ENCODE measurements around the gene NPL. TPM values are rescaled to one million over a fixed set of nuclear protein-coding genes. Genes with fewer than 3 reads are reported as not detected.

Gene NPL
- total RNA-seq, 2 donors from 2014 or later, result 9.4 to 15.4 TPM

GRCh38 chr1:182803846-182804245 is 14.3 kb downstream of the NPL start:
- no peak for DNase-seq

DNA sequence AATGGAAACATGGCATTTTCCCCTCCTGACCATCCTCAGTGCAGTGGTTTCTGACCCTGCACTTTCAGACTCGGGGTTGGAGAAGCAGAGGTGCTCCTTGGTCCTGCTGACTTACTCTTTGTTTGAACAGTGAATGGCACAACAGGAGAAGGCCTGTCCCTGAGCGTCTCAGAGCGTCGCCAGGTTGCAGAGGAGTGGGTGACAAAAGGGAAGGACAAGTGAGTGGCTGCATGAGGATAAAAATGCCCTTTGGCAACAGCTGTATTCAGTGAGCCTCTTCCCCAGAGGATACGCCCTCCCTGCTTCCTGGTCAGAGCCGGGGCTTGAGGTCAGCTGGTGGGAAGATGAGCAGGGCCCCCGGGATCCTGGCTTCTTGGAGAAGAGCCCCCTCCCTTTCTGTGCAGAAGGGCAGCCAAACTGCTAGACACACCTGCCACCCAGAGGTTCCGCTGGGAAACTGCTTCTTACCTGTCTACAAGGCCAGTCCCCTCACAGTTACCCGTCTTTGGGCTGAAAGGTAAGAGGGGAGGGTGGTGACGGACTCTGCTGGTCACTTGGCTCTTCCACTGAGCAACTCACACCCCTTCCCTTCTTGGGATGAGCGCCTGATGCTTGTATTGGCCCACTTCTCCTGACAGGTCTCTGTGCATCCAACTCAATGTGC is 16.6 kb downstream of the NPL start:
- intact Hi-C loops (cut with DNase I, micrococcal nuclease), result no loop called here
- no peak for ATAC-seq
- no peak for DNase-seq

More at GRCh38 chr1:182803846-182804245, 14.3 kb downstream of the NPL start:
- intact Hi-C loops (cut with DNase I, micrococcal nuclease), result no loop called here
- ATAC-seq, result no peak

DNA sequence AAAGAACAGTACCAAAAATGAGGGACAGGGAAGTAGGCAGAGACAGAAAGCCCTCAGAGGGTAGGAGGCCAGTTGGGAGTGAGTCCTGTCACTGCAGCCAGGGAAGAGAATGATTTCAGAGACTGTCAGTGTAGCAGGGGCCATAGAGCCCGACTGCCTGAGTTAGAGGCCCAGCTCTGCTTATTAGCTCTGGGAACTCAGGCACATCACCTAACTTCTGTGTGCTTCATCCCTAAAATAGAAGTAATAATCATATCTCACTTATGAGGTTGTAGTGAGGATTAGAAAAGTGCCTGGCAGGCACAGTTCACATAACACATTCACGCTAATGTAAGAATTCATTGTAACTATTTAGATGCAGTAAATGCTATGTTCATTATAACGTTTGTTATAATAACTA is 18.3 kb downstream of the NPL start:
- intact Hi-C loops (cut with DNase I, micrococcal nuclease), result no loop called here
- DNase-seq (no peak), ATAC-seq (no peak)

GRCh38 chr1:182809414-182809957 is 19.9 kb downstream of the NPL start:
- ATAC-seq, result no peak
- intact Hi-C loops (cut with DNase I, micrococcal nuclease), result no loop called here
- no peak for DNase-seq

DNA sequence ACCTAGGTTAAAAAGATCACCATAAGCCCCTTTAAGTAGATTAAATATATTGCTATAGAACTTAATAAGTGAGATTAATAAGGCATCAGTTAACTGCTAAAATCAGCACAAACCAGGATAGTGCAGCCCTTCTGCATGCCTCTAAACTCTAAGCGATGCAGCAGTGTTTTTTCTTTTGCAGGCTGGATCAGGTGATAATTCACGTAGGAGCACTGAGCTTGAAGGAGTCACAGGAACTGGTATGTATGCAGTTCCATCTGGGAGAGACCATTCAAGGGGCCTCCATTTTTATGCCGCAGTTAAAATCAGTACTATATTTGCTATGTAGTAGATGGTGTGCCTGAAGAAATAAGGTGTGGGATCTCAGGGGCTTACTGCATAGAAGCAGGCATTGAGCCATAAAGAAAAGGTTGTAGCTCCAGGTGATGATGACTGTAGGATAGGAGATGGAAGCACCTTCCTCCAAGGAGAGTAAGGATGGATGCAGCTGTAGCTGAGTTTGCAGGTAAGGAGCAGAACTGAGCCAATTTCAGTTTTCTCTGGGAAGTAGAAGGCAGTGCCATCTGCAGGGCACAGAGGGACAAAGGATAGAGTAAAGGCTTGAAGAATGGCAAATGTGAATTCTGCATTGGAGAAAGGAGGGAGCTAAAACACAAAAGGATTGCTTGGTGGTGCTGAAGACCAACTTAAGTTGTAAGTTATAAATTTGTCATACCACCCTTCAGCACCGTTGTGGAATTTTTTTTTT is 22.6 kb downstream of the NPL start:
- DNase-seq (no peak), ATAC-seq (no peak)
- intact Hi-C loops (cut with DNase I, micrococcal nuclease), result no loop called here

DNA sequence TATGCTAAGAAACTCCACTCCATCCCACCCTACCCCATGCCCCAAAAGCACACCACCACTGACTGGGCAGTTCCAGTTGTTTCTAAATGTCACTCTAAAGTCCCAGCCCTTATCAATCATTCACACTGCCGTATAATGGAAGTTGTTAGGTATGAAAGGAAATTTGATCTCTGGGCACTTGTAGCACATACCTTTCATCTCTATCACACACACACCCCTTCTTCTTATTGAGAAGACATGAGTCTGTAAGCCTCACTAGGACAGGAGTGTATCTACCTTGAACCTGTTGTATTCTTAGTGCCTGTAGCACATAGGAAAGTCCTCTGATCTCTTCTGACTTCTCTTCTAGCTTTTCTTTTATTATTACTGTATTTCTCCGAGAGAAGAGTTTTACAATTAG is 27.3 kb downstream of the NPL start:
- no peak for DNase-seq
- ATAC-seq, result no peak
- intact Hi-C loops (cut with DNase I, micrococcal nuclease), result no loop called here

GRCh38 chr1:182817802-182818201 is 28.2 kb downstream of the NPL start:
- DNase-seq (no peak), ATAC-seq (no peak)
- intact Hi-C loops (cut with DNase I, micrococcal nuclease), result no loop called here

- DNase-seq (no peak), ATAC-seq (peak; percentile 50)
- intact Hi-C loops (cut with DNase I, micrococcal nuclease), result no loop called here
Measured at GRCh38 chr1:182823220-182823619, 33.6 kb downstream of the NPL start.

GRCh38 chr1:182826892-182827291 is 37.3 kb downstream of the NPL start:
- DNase-seq, result no peak
- no peak for ATAC-seq
- intact Hi-C loops (cut with DNase I, micrococcal nuclease), result no loop called here

DNA sequence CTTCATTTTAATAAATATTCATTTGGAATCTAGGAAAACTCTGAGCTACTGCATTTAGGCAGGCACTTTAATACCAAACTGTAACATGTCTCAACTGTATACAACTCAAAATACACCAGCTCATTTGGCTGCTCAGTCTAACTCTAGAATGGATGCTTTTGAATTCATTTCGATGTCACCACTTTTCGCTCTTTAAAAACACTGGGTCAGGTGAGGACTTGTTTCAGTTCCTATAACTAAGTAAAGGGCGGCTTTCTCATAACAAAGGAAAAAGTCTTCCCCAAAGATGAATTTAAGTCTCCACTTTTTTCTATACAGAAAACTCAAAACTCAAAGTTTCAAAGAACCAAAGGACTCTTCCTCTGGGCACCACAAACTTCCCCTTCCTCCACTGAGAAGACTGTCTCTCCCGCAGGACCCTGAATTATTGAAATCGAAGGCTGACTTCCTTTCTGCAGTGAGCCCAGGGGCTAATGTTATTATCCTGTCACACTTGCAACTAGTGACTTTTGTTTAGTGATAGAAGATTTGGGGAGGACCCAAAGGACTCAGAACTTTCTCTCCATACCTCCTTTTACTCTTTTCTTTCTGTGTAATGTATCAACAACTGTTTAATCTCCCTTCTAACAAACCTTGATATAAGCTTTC is 39.8 kb downstream of the NPL start:
- intact Hi-C loops (cut with DNase I, micrococcal nuclease), result no loop called here
- no peak for ATAC-seq
- DNase-seq, result no peak

- intact Hi-C loops (cut with DNase I, micrococcal nuclease), result no loop called here
- no peak for DNase-seq
- ATAC-seq, result no peak
Measured at GRCh38 chr1:182833271-182833670, 43.7 kb downstream of the NPL start.

- no peak for DNase-seq
- ATAC-seq, result no peak
- intact Hi-C loops (cut with DNase I, micrococcal nuclease), result no loop called here
Measured at GRCh38 chr1:182834326-182834725, 44.8 kb downstream of the NPL start.

- intact Hi-C loops (cut with DNase I, micrococcal nuclease), result no loop called here
- ATAC-seq (no peak), DNase-seq (no peak)
Measured at GRCh38 chr1:182835806-182836205, 46.2 kb downstream of the NPL start.

DNA sequence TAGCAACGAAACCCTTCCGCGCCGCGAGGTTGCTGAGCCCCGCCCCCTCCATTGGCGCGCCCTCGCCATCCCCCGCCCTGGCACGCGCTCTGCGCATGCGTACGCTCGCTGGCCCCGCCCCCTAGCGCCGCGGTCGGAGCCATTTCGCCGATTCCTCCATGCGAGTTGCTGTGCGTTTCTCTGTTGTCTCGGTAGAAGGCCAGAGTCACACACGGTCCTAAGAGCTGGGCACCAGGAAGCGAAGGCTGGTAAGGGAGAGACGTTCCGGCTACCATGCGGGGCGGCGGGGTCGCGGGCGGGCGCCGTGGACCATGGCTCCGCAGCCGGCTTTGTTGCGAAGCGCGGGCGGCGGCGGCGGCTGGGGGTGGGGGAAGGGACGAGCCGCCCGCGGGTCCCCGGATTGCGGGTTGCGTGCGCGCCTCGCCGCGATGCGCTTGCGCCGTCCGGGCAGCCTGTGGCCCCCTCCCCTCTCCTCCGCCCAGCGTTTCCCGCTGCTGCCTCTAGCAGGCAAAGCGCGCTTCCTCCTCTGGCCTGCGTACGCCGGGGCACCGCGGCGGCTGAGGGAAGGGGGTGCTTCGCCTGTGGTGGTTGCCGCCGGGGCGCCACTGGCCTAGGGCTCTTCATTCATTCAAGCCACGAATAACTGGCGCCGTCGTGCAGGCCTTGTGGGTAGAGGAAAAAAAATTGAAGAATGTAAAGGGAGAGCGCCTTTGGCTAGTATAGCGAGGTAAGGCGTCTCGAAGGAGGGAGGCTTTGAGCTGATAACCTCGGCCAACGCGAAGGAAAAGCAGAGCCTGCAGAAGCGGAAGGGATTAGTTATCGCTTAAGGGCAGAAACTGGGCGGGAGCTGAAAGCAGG is 49.9 kb downstream of the NPL start, which contains the start of gene DHX9:
TSS of gene DHX9 (plus strand) at position 139 of the 858 bp plus-strand sequence. CDS start 3,220 bp downstream, outside the sequence.
- peak; percentile 92 for ATAC-seq
- intact Hi-C loops (cut with DNase I, micrococcal nuclease), result no loop called here

DNA sequence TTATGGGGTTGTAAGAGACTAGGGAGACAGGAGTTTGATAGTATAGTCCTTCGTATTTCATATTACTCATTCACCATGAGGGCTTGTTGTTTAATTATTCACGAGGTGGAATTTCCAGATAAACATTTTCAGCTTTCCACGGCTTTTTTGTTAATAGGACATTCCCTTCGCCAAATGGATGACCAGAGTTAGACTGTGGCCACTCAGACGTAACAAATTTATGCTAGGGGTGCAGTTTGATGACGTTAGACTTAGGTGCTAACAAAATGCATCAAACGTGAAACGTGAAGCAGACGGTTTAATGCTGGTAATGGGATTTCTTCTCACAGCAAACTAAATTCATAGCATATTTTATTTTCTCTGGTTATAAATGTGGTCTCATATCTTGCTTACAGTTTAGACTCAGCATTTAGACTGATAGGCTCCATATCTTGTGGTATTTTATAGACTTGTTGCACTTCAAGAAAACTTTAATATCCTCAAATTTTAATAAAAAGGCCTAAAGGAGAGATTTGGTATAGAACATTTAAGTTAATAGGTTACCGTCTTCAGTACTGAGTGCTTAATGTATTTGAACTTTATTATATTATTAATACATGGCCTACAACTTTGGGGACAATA is 51.9 kb downstream of the NPL start:
- ATAC-seq (no peak), DNase-seq (no peak)
- intact Hi-C loops (cut with DNase I, micrococcal nuclease), result no loop called here

More for the DNA sequence above, 49.9 kb downstream of the NPL start, which contains the start of gene DHX9:
- peak; percentile 91 to 97 for DNase-seq

- intact Hi-C loops (cut with DNase I, micrococcal nuclease), result no loop called here
- ATAC-seq, result no peak
- DNase-seq, result no peak
Measured at GRCh38 chr1:182842265-182842664, 52.7 kb downstream of the NPL start.

GRCh38 chr1:182845379-182845778 is 55.8 kb downstream of the NPL start:
- no peak for ATAC-seq
- DNase-seq, result no peak
- intact Hi-C loops (cut with DNase I, micrococcal nuclease), result no loop called here

GRCh38 chr1:182845894-182846293 is 56.3 kb downstream of the NPL start:
- intact Hi-C loops (cut with DNase I, micrococcal nuclease), result no loop called here
- ATAC-seq (no peak), DNase-seq (no peak)
